ENCODE data around the gene NOCT.
"Not testable (repeated sequence)": the region's sequence is repeated elsewhere in the genome, so short reads cannot be mapped to it uniquely, and the experiment has no call there.

The NOCT gene

DNA sequence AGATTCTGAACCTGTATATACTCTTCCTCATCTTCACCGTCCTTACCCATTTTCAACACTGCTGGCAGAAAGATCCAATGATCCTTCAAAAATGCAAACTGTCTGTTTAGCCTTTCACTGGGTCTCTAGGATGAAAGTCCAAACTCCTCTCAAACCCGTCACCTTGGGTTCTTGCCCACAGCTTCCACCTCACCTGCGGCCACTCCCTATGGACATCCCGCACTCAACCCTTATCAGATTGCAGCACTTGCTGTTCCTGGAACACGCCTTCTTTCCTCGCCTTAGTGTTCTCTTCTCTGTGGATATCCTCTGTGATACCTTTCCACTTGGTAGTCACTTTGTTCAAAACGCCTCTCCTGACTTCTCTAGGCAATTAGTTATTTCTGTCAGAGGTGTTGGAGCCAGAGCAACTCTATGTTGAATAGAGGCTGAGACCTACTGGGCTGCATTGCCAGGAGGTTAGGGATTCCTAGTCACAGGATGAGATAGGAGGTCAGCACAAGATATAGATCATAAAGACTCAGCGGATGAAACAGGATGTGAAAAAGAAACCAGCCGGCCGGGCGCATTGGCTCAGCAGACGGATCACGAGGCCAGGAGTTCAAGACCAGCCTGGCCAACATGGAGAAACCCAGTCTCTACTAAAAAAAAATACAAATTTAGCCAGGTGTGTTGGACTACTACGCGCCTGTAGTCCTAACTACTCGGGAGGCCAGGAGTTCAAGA is 4.2 kb upstream of the NOCT start:
- DNase-seq = no peak

DNA sequence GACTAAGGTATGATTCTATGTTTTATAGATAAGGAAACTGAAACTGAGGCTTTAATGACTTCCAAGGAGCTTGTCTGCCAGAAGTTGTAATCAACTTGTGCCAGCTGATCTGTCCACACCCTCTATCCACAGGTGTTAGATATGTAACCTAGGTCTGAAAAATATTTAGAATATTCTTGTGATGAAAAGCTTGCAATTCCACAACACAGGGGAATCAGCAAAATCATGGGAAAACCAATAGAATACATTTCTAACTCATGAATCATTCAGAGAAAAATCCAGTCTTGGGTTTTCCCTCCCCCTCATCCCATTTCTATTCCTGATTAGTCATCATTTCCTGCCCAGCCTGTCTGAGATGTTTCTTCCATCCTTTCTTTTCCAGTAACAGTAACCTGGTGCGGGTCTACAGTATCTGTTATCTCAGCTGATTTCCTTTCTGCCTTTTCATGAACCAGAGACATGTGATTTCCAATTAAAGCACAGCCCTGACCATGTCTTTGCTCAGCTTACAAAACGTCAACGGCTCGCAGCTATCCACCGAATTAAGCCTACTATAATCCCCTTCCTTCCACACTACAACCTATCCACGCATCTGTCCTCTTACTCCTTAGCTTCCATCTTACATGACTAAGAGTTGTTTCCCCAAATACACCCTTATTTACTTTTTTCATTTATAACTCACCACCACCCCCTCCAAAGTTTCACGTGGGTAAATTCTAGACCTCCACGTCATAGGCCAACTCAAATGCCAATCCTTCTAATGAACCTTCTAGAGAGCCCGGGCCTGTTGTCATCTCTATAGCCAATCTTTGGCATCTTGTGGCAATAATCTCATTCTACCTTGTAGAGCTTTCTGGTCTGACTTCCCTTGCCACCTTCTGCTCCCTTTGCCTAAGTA is 961 bp upstream of the NOCT start:
- DNase-seq = no peak

DNA sequence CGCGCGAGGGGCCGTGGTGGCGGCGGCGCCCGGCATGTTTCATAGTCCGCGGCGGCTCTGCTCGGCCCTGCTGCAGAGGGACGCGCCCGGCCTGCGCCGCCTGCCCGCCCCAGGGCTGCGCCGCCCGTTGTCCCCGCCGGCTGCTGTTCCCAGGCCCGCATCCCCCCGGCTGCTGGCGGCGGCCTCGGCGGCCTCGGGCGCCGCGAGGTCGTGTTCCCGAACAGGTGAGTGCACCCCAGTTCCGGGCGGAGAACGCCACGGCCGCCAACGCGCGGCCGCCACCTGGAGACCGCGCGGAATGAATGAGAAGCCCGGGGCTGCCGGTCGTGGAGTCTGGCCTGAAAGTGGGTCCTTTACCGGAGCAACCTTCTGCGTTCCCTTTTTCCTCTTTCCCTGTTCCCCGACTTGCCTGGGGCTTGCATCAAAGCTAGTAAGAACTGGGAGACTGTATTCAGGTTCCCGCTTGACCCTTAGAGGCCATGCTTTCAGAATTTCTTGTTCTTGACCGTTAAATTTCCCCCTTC is 429 bp downstream of the NOCT start:
- peak; percentile 52 for DNase-seq

DNA sequence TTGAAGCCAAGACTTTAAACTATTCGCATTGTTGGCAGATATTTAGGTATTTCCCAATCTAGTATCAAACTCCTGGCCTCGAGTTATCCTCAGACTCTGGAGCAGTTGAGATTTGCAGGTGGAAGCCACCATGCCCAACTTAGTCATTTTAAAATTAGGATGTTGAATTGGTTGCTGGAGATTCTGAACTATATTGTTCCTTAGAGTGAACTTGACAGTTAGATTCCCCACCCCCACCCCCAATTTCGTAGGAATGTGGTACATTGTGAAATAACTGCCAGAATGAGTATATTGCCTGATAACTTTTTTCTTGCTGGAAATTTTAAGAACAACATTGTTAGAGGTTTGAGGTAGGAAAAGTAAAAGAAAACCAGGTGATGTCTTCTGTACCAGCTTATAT is 2.3 kb downstream of the NOCT start:
- no peak for DNase-seq

DNA sequence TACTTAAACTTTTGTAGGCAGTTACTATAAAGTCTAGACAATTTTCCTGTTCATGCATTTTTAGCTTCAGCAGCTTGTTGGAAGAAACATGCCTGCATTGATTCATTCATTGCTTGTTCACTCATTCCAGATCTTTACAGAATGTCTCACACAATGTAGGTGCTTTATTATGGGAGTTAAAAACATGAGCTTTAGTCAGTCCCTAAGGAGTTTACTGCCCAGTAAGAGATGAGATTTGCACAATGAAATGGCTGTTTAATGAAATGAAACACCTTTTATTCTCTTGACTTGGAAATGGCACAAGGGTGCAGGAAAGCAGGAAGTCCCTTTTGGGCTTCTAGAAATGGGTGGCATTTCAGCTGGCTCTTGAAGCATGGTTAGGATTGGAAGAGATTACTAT is 2.9 kb downstream of the NOCT start:
- no peak for DNase-seq

DNA sequence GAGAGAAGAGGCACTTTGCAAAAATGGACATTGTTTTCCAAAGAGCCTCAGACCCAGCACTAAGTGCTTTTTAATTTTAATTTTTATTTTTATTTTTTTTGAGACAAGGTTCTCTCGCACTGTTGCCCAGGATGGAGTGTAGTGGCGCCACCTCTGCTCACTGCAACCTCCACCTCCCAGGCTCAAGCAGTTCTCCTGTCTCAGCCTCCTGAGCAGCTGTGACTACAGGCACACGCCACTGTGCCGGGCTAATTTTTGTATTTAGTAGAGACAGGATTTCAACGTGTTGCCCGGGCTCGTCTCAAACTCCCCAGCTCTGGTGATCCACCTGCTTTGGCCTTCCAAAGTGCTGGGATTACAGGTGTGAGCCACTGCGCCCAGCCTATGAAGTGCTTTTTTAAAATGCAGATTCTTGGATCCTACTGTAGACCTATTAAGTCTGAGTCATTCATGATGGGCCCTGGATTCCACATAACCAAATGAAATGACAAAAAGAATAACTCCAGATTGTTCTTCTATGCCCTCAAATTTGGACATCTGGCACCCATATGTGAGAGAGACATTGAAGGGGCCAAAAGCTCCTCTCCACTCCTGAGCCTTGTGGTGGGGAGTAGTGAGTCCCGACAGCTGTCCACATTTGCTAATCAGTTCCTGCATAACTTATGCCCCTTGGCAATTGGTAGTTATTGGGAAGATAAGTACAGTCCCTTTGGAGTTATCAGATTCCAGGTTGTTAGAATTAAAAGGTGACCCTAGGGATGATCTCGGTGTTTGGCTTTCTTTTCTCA is 3.6 kb downstream of the NOCT start:
- DNase-seq = no peak

DNA sequence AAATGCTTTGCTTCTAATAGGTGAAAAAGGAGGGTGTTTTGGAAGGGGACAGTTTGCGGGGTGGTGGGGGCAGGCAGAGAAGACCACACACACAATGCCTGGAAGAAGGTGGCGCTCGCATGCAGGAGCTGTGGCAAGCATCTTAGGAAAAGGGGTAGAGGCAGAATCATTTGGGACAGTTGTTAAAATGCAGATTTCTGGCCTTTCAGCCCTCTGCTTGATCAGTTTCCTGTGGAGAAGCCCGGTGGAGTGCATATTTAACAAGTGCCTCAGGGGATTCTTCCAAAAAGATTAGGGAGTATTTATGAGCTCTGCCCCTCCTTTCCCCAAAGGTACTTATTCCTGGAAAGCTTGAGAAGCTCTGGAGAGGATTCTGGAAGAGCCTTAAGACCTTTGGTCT is 4.8 kb downstream of the NOCT start:
- no peak for DNase-seq

DNA sequence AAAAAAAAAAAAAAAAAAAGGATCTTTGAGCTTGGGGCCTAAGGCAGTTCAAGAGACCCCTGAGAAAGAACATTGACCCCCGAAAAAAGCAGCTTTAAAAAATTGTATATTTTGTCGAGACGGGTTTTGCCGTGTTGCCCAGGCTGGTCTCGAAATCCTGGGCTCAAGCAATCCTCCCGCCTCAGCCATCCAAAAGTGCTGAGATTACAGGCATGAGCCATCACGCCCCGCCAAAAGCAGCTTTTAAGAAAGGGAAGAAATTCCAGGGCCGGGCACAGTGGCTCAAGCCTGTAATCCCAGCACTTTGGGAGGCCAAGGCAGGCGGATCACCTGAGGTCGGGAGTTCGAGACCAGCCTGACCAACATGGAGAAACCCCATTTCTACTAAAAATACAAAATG is 5.5 kb downstream of the NOCT start:
- DNase-seq = not testable (repeated sequence)

DNA sequence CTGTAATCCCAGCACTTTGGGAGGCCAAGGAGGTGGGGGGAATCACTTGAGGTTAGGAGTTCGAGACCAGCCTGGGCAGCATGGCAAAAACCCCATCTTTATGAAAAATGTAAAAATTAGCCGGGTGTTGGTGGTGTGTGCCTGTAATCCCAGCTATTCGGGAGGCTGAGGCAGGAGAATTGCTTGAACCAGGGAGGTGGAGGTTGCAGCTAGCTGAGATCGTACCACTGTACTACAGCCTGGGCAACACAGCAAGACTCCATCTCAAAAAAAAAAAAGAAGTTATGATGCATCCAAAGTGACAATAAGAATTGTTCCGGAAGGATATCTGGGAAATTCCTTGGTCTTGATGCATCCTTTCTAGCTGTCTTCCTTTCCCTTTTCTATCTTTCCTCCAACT is 7.3 kb downstream of the NOCT start:
- DNase-seq = no peak

DNA sequence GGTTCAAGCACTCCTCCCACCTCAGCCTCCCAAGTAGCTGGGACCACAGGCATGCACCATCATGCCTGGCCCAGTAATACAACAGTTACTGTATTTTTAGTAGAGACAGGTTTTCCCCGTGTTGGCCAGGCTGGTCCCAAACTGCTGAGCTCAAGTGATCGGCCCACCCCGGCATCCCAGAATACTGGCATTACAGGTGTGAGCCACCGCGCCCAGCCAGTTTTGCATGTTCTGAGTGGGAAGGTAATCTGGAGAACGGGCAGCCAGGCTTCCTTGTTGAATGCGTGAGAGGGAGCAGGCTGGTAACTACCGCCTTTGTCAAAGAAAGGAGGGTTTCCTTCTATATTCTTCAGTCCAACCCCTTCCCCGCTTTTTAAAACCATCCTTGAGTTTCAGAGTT is 9.1 kb downstream of the NOCT start:
- DNase-seq = no peak

DNA sequence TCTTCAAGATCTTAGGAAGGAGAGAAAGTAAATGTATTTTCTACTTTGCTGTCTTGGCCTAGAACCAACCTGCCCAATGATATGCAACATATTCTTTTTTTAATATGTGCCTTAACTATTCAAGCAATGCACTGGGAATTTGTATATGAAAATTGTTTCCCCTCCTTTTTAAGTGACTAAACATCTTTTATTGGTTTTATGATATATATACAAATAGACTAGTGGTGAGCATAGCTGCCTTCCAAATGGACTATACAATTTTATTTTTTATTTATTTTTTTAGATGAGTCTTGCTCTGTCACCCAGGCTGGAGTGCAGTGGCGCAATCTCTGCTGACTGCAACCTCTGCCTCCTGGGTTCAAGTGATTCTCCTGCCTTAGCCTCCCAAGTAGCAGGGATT is 10.3 kb downstream of the NOCT start:
- DNase-seq = no peak

DNA sequence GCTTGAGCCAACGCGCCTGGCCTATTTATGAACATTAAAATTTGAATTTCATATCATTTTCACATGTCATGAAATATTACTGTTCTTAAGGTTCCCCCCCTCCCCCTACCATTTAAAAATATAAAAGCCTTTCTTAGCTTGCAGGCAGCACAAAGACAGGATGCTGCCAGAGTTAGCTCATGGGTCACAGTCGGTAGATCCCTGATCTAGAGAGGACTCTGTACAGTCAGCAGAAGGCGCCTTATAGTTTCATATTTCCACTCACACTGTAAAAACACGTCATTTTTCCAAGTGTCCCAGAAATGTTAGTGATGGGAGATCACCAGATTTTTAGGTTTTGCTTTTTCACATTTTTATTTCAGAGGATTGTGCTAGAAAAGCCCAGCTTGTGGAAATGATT is 12.2 kb downstream of the NOCT start:
- DNase-seq = no peak

DNA sequence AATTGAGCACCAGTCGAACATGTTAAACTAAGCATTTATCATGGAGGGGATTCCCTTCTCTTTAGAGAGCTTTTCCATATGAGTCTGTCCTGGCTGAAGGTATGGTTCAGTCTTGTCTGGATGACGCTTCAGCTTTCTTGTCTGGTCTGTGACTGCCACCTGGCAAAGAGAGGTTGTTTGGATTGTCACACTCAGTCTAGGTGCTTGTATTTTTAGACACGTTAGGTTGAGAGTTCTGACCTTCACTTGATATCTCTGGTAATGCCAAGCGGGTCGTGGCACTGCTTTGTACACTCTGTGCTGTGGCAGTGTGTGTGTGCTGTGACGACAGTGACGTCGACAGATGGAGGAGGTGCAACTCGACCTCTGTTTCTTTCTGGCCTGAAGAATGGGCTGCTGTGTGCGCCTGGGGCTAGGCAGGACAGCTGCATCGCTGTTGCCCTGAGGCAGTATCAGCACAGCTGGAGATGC is 12.6 kb downstream of the NOCT start:
- no peak for DNase-seq

DNA sequence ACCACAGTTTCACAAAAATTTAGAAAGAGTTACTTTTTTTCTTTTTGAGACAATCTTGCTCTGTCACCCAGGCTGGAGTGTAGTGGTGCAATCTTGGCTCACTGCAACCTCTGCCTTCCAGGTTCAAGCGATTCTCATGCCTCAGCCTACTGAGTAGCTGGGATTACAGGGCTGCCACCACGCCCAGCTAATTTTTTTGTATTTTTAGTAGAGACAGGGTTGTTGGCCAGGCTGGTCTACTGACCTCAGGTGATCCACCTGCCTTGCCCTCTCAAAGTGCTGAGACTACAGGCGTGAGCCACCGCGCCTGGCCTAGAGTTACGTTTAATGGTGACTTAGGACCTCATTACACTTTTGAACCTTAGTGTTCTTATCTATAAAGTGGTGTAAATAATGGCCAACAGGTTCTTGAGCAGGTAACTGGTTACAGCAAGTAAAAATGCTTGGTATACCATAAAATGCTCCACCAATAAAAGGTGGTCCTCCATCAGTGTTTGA is 14.3 kb downstream of the NOCT start:
- DNase-seq = not testable (repeated sequence)

DNA sequence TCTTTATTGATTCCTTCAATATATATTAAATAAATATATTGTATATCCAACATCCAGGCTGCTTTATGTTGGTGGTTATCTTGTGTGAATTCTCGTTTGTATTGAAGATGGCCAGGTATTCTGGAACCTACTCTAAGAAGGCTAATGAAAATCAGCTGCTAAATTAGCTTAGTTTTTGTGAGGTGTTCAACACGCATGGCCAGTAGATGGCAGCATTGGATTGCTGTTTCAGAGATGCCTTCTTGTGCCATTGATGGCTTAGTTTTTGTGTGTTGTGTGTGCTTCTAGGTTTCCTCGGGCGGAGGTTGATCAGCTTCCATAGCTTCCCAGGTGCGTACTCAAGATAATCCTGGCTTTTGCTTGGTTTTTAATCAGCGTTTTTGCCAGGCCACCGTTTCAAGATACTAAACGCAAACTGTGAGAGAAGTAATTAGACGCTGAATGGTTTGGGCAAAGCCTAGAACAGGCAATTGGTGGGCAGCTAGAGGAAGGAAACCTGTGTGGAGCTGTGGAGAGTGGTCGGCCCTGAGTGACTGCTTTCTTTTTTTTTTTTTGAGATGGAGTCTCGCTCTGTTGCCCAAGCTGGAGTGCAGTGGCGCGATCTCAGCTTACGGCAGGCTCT is 15.1 kb downstream of the NOCT start:
- DNase-seq = peak; percentile 69

DNA sequence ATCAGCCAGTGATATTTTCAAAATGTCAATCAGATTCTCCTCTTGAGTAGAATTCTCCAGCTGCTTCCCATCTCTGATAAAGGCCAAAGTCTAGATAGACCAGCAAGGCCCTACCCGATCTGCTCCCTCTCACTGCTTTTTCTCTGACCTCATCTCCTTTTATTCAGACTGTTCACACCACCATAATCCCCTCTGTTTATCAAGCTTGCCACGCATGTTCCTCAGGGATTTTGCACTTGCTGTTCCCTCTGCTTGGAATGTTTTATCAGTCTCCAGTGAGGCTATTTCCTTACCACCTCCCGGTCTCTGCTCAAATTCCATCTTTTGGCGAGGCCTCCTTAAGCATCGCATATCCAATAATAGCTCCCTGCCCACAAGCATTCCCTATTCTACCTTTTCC is 20.1 kb downstream of the NOCT start:
- DNase-seq = no peak

DNA sequence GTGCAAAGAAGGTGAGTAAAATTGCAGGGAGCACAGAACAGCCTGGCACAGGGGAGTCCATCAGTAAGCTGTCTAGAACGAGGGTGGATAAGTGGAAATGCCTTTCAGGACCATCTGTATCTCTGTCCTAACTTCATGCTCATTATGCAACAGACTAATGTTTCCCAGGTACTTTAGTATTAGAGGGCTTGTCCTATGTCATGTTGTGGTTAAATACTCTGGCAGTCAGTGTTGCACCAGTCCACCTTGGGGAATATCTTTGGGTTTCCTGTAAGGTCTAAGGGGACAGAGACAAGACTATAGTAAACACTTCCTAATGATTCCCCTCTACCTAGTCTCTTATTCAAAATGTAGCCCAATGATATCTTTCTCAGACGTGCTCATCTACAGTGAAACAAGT is 21.3 kb downstream of the NOCT start:
- DNase-seq = no peak

DNA sequence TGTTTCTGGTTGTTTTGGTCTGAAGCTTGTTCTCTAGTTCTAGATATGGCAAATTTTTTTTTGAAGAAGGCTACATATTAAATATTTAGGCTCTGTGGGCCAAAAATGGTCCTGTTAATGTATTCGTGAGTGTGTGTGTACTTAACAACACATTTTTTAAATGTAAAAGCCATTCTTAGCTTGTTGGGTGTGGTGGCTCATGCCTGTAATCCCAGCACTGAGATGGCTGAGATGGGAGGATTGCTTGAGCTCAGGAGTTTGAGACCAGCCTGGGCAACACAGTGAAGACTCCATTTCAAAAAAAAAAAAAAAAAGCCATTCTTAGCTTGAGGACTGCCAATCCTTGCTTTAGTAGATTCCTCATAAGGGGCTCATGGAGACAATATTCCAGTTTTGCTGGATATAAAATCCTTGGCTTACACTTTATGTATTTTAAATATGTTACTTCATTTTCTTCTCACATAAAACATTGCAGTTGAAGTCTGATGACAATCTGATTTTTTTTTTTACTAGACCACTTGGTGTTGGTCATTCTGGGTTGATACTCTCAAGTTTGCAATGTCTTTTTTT is 23.4 kb downstream of the NOCT start:
- DNase-seq = no peak

DNA sequence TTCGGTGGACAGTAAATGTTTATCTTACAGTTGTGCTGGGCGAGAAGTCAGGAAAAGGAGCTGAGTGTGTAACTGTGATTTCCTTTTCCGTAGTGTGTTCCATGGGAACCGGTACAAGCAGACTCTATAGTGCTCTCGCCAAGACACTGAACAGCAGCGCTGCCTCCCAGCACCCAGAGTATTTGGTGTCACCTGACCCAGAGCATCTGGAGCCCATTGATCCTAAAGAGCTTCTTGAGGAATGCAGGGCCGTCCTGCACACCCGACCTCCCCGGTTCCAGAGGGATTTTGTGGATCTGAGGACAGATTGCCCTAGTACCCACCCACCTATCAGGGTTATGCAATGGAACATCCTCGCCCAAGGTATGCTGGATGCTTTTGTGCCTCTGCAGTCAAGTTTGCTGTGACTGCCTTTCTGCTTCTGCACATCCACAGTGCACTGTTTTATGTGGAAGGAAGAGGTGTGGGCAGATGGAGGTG is 27.4 kb downstream of the NOCT start:
- DNase-seq = no peak

DNA sequence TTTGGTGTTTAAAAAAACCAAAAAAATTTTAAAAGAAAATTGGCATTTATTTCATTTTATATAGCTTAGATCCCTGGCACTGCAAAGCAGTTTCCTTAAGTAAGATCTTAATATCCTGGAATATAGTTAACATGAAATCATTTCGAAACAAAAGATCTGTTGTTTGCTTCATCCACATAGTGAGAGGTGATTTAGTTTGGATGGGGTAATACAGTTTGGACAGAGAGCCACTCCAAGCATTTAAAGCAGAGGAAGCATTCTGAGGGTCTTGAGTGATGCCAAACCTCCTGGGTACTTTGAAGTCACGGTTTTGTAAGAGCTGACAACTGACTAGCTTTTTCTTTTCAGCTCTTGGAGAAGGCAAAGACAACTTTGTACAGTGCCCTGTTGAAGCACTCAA is 28.7 kb downstream of the NOCT start:
- no peak for DNase-seq

DNA sequence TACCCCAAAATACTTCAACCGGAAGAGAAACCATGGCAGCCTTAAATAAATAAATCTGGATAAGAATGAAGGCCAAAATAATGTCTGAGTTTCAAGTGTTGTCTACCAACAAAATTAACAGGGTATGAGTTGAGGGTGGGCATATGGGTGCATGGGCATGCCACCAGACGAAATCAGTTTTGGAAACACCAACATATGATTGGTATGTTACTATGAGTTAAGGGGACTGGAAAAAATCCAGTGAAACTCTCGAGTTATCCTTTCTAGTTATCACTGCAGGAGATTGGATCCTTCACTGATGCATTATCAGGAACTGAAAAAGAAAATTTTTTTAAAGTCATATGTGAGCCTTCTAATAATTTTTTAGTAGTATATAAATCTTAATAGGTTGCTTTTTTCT is 32.4 kb downstream of the NOCT start:
- no peak for DNase-seq

DNA sequence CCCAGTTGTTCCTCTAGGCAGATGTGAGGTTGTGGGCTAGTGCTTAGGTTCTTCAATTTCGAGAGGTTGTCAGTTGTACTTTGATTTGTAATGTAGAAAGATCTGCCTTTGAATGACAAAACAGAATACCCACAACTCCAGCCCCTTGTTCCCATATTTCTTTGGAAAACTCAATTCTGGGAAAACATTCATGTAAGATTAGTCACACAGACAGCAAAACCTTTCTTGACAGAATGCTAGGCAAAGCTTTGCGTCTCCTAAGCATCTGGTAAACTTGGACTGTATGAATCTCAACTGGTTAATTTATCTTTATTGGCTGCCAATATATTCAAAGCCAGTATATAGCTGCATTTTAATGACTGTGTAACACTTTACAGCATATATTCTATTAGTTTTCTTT is 34.9 kb downstream of the NOCT start:
- no peak for DNase-seq

Measured in activated naive CD4-positive, alpha-beta T cell treated with Interleukin-2 at 50 U/mL for 16 hours (primary cell).